AG04449 (cell line): ENCODE results near the gene TMEM201.
A peak's percentile ranks its signal among the peaks of the same experiment; 100 is the strongest.
"Not testable (repeated sequence)": the region's sequence is repeated elsewhere in the genome, so short reads cannot be mapped to it uniquely, and the experiment has no call there.

ENCODE experiments used
- CTCF ChIA-PET: fragments of 350-600 bp; formaldehyde crosslinking; extraction: SDS; loops from one replicate; lab custom pipeline; 2021; ENCODE audit warnings: antibody characterized with exemption; lab: Yijun Ruan, JAX
- POLR2A ChIA-PET: fragments of 400-600, 350-600 bp; formaldehyde crosslinking; extraction: SDS; loops from one replicate; lab custom pipeline; 2020; ENCODE audit warnings: antibody characterized with exemption, inconsistent platforms; lab: Yijun Ruan, JAX
- DNase-seq: peaks from one replicate; pipeline ENCODE4 v3.0.0-alpha.2; 2010; ENCODE audit warnings: low read depth, low spot score
- H3K4me3 ChIP-seq: 2 replicates; pipeline ENCODE4 v1.5.1; 2011; ENCODE audit warnings: low read depth, mild to moderate bottlenecking, control low read depth, low read length
- CTCF ChIP-seq: IDR thresholded peaks from one replicate; pipeline ENCODE4 v1.5.1; 2011; ENCODE audit warnings: mild to moderate bottlenecking, moderate library complexity, low read length, control low read depth, inconsistent platforms; ENCODE audit not compliant: insufficient read depth; ENCODE audit errors: missing control alignments

TMEM201 gene

DNA sequence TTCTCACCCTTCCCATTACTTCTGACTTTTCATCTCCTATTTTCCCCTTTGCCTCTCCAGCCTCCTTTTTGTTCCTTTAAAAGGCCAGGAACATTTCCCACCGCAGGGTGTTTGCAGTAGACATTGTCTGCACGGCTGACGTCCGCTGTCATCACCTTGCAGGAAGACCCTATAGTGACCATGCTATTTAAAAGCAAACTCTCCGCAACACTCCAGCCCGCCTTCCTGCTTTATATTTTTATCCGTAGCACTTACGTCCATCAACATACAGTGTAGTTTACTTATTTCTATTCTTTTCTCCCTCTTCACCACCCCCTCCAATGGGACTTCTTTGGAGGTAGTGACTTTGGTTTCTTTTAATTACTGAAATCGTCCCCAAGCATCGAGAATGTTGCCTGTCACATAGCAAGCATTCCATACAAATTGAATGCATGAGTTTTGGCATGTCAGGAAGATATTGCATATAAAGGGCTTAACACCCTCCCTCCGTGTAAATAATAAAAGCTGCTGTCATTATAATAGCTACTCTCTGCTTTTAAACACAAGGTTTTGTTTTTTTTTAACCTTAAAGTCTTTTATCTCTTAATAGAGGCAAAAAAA, 29.7 kb upstream of the TMEM201 start:
- H3K4me3 ChIP-seq = no peak overlapping the region
- no peak for DNase-seq
- ChIA-PET POLR2A (no interaction called here), CTCF (interaction anchor here (1.2 to 2.2 kb wide), 2 partner anchors 14 to 29 kb away, joined by 4 to 11 read pairs; no protein-coding TSS in a partner anchor)
- TF ChIP-seq CTCF = no peak

GRCh38 chr1:9559673-9560072, 29.0 kb upstream of the TMEM201 start:
- no peak for TF ChIP-seq CTCF
- no peak overlapping the region for H3K4me3 ChIP-seq
- CTCF ChIA-PET = interaction anchor here (2.2 kb wide), 1 partner anchor 13 kb away, joined by 11 read pairs; no protein-coding TSS in a partner anchor
- no peak for DNase-seq
- POLR2A ChIA-PET = no interaction called here

DNA sequence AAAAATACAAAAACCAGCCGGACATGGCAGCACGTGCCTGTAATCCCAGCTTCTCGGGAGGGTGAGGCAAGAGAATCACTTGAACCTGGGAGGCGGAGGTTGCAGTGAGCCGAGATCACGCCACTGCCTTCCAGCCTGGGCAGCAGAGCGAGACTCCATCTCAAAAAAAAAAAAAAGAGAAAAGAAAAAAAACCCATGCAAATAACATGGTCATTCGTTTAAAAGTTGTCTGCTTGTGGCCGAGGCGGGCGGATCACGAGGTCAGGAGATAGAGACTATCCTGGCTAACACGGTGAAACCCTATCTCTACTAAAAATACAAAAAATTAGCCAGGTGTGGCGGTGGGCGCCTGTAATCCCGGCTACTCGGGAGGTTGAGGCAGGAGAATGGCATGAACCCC, 28.6 kb upstream of the TMEM201 start:
- CTCF ChIA-PET = interaction anchor here (2.2 kb wide), 1 partner anchor 13 kb away, joined by 11 read pairs; no protein-coding TSS in a partner anchor
- DNase-seq, POLR2A ChIA-PET, H3K4me3 ChIP-seq: not testable (repeated sequence)

GRCh38 chr1:9561429-9561828, 27.3 kb upstream of the TMEM201 start:
- no peak overlapping the region for H3K4me3 ChIP-seq
- ChIA-PET CTCF (interaction anchor here (0.6 kb wide), 1 partner anchor 66 kb away, joined by 3 read pairs; no protein-coding TSS in a partner anchor), POLR2A (interaction anchor here (1.0 kb wide), 1 partner anchor 22 kb away, joined by 3 read pairs; the partner anchor contains the start of gene SLC25A33)
- no peak for TF ChIP-seq CTCF
- DNase-seq = peak; percentile 63

- ChIA-PET POLR2A (no interaction called here), CTCF (interaction anchor here (1.1 to 8.6 kb wide), 10 partner anchors 11 to 302 kb away, joined by 3 to 148 read pairs (median 6); partner anchors contain the start of gene TMEM201)
- H3K4me3 ChIP-seq = no peak overlapping the region
- TF ChIP-seq CTCF = no peak
- no peak for DNase-seq
These were observed 19.4 kb upstream of the TMEM201 start for GRCh38 chr1:9569267-9569666.

- CTCF ChIA-PET = interaction anchor here (0.7 to 8.6 kb wide), 9 partner anchors 9 to 304 kb away, joined by 3 to 148 read pairs (median 7); partner anchors contain the start of gene TMEM201
- DNase-seq, POLR2A ChIA-PET, H3K4me3 ChIP-seq: not testable (repeated sequence)
These were observed 17.7 kb upstream of the TMEM201 start for GRCh38 chr1:9570886-9571529.

DNA sequence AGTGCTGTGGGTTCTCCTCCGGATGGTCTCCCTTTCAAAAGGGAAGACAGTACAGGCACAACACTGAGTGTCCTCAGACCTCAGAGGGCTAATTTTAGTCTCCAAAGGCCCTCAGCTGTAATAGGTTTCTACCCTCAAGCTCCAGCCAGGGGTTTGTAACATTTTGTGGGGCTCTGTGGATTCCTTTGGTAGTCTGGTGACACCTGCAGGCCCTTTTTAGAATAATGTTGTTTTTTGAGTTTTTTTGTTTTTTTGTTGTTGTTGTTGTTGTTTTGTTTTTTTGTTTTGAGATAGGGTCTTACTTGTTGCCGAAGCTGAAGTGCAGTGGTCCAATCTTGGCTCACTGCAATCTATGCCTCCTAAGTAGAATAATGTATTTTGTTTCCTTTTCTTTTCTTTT, 15.0 kb upstream of the TMEM201 start:
- ChIA-PET POLR2A (no interaction called here), CTCF (interaction anchor here (0.7 to 8.6 kb wide), 11 partner anchors 9 to 659 kb away, joined by 3 to 148 read pairs (median 4); partner anchors contain the start of gene TMEM201)
- no peak for TF ChIP-seq CTCF
- DNase-seq = no peak
- no peak overlapping the region for H3K4me3 ChIP-seq
